Measurements from ENCODE around the gene SLC39A10.

- TF ChIP-seq, protein P1, sequence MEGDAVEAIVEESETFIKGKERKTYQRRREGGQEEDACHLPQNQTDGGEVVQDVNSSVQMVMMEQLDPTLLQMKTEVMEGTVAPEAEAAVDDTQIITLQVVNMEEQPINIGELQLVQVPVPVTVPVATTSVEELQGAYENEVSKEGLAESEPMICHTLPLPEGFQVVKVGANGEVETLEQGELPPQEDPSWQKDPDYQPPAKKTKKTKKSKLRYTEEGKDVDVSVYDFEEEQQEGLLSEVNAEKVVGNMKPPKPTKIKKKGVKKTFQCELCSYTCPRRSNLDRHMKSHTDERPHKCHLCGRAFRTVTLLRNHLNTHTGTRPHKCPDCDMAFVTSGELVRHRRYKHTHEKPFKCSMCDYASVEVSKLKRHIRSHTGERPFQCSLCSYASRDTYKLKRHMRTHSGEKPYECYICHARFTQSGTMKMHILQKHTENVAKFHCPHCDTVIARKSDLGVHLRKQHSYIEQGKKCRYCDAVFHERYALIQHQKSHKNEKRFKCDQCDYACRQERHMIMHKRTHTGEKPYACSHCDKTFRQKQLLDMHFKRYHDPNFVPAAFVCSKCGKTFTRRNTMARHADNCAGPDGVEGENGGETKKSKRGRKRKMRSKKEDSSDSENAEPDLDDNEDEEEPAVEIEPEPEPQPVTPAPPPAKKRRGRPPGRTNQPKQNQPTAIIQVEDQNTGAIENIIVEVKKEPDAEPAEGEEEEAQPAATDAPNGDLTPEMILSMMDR (IDR thresholded peaks at IDR 0.05; ENCODE audit: extremely low read depth in 1 of 2, insufficient read depth in 1 of 2, low read depth in 1 of 2, low read length in 2 of 2) = no peak
- TF ChIP-seq GATA2 (IDR thresholded peaks at IDR 0.05; ENCODE audit: insufficient read depth, insufficient read length, low read depth, low read length) = no peak
- no peak for TF ChIP-seq EZH2 (IDR thresholded peaks at IDR 0.05; ENCODE audit: borderline replicate concordance, low read depth, low read length, severe bottlenecking)
- no peak for TF ChIP-seq POLR2A (IDR thresholded peaks at IDR 0.05; ENCODE audit: low read depth, low read length)
- TF ChIP-seq, protein P2, sequence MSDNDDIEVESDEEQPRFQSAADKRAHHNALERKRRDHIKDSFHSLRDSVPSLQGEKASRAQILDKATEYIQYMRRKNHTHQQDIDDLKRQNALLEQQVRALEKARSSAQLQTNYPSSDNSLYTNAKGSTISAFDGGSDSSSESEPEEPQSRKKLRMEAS (IDR thresholded peaks at IDR 0.05; ENCODE audit: insufficient read depth, insufficient read length) = no peak
- TF ChIP-seq POLR2AphosphoS5 (IDR thresholded peaks at IDR 0.05; ENCODE audit: insufficient read depth, low read depth, low read length) = no peak
- TF ChIP-seq MYC (IDR thresholded peaks at IDR 0.05; ENCODE audit: low read depth, low read length) = no peak
- TF ChIP-seq FOS (IDR thresholded peaks at IDR 0.05; ENCODE audit: borderline replicate concordance, insufficient read depth, low read length) = no peak
- no peak for TF ChIP-seq JUN (IDR thresholded peaks at IDR 0.05; ENCODE audit: borderline replicate concordance, insufficient read depth, insufficient read length, low read depth)
These were observed 34.1 kb upstream of the SLC39A10 start for GRCh38 chr2:195622966-195623365.
